Activated T-helper 17 cell treated with anti-CD3 and anti-CD28 coated beads, Interleukin-2, amount 50 U/mL, for 72 hours (primary cell): ENCODE measurements around the gene GALNT17. TPM values are rescaled to one million over a fixed set of nuclear protein-coding genes. Genes with fewer than 3 reads are reported as not detected.
"Not testable (repeated sequence)": the region's sequence is repeated elsewhere in the genome, so short reads cannot be mapped to it uniquely, and the experiment has no call there.

Source experiments
- ATAC-seq: fragments of 150-1000 bp; cut with Tn5 transposase; replicated peaks from 2 replicates; pipeline ENCODE4 v1.10.0; 2021; ENCODE audit warnings: mild to moderate bottlenecking, moderate library complexity
- H3K27ac Mint-ChIP-seq: one replicate; pipeline ENCODE4 v1.8.0; 2022; ENCODE audit warnings: mixed read lengths
- H3K27me3 Mint-ChIP-seq: one replicate; pipeline ENCODE4 v1.8.0; 2022; ENCODE audit warnings: mixed read lengths
- H3K36me3 Mint-ChIP-seq: one replicate; pipeline ENCODE4 v1.8.0; 2022; ENCODE audit warnings: low read depth, mild to moderate bottlenecking, mixed read lengths
- H3K4me1 Mint-ChIP-seq: one replicate; pipeline ENCODE4 v1.8.0; 2022; ENCODE audit warnings: mixed read lengths
- H3K4me3 Mint-ChIP-seq: one replicate; pipeline ENCODE4 v1.8.0; 2022; ENCODE audit warnings: mild to moderate bottlenecking, mixed read lengths
- H3K9me3 Mint-ChIP-seq: one replicate; pipeline ENCODE4 v1.8.0; 2022; ENCODE audit warnings: mixed read lengths
- total RNA-seq, 2 donors: library from RNA; stranded (reverse); gene quantifications; one replicate each; pipeline ENCODE4 v1.2.3, GENCODE V29; 2022

The GALNT17 gene
- total RNA-seq, 2 donors from 2014 or later: not detected

DNA sequence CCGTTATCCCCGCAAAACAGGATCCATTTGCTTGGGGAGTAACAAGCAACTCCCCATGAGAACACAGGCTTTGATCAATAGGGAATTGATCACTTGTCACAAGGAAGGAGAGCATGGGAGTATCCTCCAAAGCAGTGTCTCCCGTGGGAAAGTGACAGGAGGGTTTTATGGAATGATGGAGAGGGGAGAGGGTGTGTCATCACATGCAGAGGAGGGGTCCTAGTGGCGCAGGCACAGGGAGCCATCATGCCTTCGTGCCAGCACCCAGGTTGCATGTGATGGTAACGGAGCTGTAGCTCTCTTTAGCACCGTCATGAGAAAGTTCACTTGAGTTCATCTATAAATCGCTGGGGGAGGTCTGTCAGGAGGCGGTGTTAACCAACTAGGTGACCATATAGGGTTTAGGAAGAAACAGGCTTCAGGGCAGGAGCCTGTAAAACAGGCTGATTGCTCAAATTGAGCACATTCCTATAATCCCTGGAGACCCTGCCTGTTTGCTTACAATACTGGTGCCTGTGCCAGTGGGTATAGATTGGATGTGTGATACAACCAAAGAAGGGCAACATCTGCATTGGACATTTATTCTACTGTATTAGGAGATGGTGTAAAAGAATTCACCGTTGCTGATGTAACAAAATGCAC lies 428.5 kb downstream of the GALNT17 start:
- no peak for ATAC-seq
- Mint-ChIP-seq H3K4me3 (no peak overlapping the region), H3K27me3 (no peaks in the 10 kb centered on the region), H3K4me1 (no peaks in the 10 kb centered on the region), H3K27ac (no peak overlapping the region), H3K36me3 (no peaks in the 10 kb centered on the region), H3K9me3 (peaks cover 3% of the 10 kb centered on the region)

DNA sequence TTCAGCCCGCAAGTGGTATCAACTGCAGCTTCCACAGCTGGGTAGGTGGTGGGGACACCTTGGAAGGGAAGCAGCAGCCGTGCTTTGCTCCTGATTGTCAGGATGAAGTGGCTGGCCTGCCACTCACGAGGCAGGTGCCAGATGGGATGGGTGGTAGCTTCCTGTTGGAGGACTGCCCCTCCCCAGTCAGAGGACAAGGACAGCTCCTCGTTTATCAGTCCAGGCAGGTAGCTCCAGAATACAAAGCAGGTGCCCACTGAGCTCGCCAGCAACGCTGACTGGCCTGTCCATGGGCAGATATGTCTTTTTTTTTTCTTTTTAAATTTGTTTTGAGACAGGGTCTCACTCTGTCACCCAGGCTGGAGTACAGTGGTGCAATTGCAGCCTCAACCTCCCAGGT lies 431.3 kb downstream of the GALNT17 start:
- no peaks in the 10 kb centered on the region for H3K27me3 Mint-ChIP-seq
- no peak for ATAC-seq
- no peaks in the 10 kb centered on the region for H3K4me1 Mint-ChIP-seq
- no peak overlapping the region for H3K27ac Mint-ChIP-seq
- no peak overlapping the region for H3K4me3 Mint-ChIP-seq
- H3K9me3 Mint-ChIP-seq: no peaks in the 10 kb centered on the region
- H3K36me3 Mint-ChIP-seq: no peaks in the 10 kb centered on the region

DNA sequence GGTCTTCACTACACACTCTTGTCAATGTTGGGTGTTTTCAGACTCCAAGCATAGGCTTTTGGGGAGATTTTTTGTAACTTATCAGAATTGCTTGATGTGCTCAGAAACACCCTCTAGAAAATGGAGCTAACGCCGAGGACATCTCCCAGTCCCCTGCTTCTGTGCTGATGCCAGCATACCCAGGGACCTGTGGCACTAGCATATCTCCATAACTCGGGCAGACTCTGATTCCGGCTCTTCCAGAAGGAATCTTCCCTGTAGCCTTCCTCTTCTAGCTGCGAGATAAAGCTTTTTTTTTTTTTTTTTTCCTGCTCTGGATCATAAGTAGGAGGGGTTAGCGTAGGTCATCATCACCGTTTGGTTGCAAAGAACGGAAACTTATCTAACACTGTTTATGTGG lies 434.4 kb downstream of the GALNT17 start:
- H3K36me3 Mint-ChIP-seq: no peaks in the 10 kb centered on the region
- H3K4me1 Mint-ChIP-seq: no peaks in the 10 kb centered on the region
- no peak for ATAC-seq
- H3K4me3 Mint-ChIP-seq: no peak overlapping the region
- peaks cover 5% of the 10 kb centered on the region for H3K9me3 Mint-ChIP-seq
- no peak overlapping the region for H3K27ac Mint-ChIP-seq
- H3K27me3 Mint-ChIP-seq: no peaks in the 10 kb centered on the region

DNA sequence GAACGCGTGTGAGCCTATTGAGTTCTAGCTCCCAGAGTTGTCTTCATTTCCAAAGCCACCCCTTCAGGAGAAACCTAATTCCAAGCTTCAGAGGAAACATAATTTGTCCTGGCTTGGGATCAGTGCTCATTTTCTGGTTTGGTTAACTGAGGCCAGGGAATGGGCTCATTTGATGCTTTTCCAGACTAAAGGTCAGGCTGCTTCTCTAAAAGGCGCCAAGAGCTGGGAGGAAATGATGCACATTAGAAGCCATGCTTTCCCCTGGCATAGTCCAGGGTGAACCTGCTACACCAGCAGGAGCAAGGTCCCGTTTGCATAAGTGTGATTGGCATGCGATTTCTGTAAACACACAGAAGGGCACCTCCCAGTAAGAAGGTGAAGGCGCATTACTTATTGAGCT lies 435.0 kb downstream of the GALNT17 start:
- Mint-ChIP-seq H3K27me3 (no peaks in the 10 kb centered on the region), H3K36me3 (no peaks in the 10 kb centered on the region), H3K4me3 (no peak overlapping the region), H3K4me1 (no peaks in the 10 kb centered on the region), H3K27ac (no peak overlapping the region), H3K9me3 (peaks cover 5% of the 10 kb centered on the region)
- no peak for ATAC-seq

DNA sequence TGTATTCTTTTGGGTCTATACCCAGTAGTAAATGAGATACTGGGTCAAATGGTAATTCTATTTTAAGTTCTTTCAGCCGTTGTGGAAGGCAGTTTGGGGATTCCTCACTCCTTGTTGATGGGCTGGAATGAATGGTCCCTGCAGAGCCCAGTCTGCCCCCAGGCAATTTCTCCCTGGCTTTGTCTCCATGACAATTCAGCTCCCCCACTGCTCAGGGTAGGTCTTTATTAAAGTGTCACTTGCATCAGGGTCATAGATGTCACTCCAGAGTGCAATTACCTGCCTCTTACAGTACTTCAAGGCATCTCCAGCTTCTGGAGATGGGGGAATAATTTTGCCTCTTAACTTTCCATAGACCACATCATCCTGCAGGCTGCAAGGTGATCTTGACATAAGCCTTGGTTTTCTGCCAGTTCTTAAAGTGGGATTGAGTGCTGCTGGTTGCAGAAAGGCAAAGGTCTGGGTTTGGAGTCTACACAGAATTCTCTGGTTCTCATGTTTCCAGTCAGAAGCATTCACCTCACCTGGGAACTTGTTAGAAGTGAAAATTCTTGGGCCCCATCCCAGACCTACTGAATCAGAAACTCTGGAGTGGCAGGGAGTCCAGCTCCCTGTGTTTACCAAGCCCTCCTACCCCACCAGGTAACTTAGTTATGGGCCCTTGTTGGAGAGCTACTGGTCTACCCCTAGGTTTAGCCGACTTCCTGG lies 442.4 kb downstream of the GALNT17 start:
- Mint-ChIP-seq H3K27me3 (no peaks in the 10 kb centered on the region), H3K9me3 (peaks cover 5% of the 10 kb centered on the region), H3K36me3 (no peaks in the 10 kb centered on the region), H3K27ac (no peak overlapping the region), H3K4me3 (no peak overlapping the region), H3K4me1 (no peaks in the 10 kb centered on the region)
- ATAC-seq: no peak

DNA sequence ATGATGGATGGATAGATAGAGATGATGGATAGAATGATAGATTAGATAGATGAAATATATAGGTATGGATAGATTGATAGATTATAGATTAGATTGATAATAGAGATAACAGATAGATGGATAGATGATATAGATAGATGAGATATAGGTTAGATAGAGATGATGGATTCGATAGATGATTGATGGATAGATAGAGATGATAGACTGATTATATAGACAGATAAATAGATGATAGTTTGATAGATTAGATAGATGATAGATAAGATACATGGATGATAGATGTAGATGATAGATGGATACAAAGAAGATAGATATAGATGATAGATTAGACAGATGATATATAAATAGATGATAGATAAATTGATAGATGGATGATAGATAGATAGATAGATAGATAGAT lies 448.1 kb downstream of the GALNT17 start:
- no peak for ATAC-seq
- Mint-ChIP-seq H3K27me3 (no peaks in the 10 kb centered on the region), H3K36me3 (no peaks in the 10 kb centered on the region), H3K4me3 (no peak overlapping the region), H3K27ac (no peak overlapping the region), H3K4me1 (no peaks in the 10 kb centered on the region), H3K9me3 (peaks cover 2% of the 10 kb centered on the region)

DNA sequence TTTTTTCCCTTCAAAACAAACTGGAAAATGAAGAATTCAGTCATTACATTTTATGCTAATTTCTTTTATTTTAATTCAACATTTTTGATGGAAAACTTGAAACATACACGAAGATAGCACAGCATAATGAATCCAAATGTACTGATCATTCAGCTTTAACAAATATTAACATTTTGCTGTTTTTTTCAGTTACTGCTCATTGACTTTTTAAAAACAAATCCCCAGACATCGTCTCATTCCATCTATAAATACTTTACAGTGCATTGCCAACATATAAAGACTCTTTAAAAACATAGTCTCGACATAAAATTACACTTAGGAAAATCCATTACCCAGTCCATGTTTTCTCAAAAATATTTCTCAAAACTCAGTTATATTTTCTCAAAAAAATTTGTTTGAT lies 452.3 kb downstream of the GALNT17 start:
- peaks cover 4% of the 10 kb centered on the region for H3K9me3 Mint-ChIP-seq
- H3K27me3 Mint-ChIP-seq: no peaks in the 10 kb centered on the region
- H3K27ac Mint-ChIP-seq: no peak overlapping the region
- no peaks in the 10 kb centered on the region for H3K36me3 Mint-ChIP-seq
- H3K4me1 Mint-ChIP-seq: no peaks in the 10 kb centered on the region
- no peak for ATAC-seq
- H3K4me3 Mint-ChIP-seq: no peak overlapping the region

DNA sequence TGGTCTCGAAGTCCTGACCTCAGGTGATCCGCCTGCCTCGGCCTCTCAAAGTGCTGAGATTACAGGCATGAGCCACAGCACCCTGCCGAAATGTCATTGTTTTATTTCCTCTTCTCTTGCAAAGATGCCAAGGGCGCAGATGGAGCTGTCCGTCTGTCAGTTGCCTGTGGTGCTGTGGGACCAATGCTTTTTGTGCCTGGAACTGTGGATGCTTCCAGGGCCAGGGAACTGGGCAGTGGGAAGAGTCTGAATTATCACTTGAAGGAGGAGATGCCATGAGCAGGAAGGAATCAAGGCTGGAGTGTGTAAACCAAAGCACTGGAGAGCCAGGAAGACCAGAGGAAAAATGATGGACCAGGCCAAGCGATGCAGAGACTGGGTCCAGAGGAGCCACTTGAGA lies 459.9 kb downstream of the GALNT17 start:
- no peak for ATAC-seq
- Mint-ChIP-seq H3K4me3 (no peak overlapping the region), H3K4me1 (no peaks in the 10 kb centered on the region), H3K27me3 (no peaks in the 10 kb centered on the region), H3K9me3 (peaks cover 4% of the 10 kb centered on the region), H3K27ac (no peak overlapping the region), H3K36me3 (no peaks in the 10 kb centered on the region)

DNA sequence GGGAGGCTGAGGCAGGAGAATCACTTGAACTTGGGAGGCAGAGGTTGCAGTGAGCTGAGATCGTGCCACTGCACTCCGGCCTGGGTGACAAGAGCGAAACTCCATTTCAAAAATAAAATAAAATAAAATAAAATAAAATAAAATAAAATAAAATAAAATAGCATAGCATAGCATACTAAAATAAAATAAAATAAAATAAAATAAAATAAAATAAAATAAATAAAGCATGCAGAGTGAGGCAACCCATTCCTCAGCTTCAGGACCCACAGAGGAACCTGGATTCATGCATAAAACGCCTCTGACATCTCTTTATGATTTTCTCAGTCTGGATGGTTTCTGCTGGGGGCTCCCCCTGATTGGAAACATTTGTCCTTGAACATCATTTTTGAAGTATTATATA lies 460.4 kb downstream of the GALNT17 start:
- not testable (repeated sequence) for H3K9me3 Mint-ChIP-seq, ATAC-seq, H3K27me3 Mint-ChIP-seq, H3K4me1 Mint-ChIP-seq, H3K27ac Mint-ChIP-seq, H3K4me3 Mint-ChIP-seq, H3K36me3 Mint-ChIP-seq

DNA sequence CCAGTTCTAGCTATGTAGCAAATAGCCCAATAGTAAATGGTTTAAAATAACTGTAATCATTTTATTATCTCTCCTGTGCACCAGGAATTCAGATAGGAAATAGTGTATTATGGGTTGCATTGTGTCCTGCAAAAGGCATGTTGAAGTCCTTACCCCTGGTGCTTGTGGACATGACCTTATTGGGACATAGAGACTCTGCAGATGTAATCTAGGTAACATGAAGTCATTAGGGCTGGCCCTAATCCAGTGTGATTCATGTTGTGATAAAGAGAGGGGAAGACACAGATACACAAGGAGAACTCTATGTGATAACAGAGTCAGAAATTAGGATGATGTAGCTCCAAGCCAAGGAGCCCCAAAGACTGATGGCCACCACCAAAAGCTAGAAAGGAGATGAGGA lies 462.8 kb downstream of the GALNT17 start:
- Mint-ChIP-seq H3K27me3 (no peaks in the 10 kb centered on the region), H3K9me3 (peaks cover 8% of the 10 kb centered on the region), H3K4me3 (no peak overlapping the region), H3K36me3 (no peaks in the 10 kb centered on the region), H3K27ac (no peak overlapping the region), H3K4me1 (no peaks in the 10 kb centered on the region)
- ATAC-seq: no peak

DNA sequence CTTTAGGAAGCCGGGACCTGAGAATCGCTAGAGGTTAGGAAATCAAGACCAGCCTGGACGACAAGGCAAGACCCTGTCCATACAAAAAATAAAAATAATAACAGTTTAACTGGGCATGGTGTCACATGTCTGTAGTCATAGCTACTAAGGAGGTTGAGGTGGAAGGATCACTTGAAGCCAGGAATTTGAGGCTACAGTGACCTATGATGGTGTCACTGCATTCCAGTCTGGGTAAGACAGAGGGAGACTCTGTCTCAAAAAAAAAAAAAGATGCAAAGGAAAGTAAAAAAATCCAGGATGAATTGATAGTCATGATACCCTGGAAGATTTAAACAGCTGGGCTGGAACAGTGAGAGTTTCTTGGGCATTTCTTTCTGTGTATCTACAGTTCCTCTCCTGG lies 463.2 kb downstream of the GALNT17 start:
- no peak for ATAC-seq
- H3K27me3 Mint-ChIP-seq: no peaks in the 10 kb centered on the region
- peaks cover 11% of the 10 kb centered on the region for H3K9me3 Mint-ChIP-seq
- no peak overlapping the region for H3K27ac Mint-ChIP-seq
- no peaks in the 10 kb centered on the region for H3K4me1 Mint-ChIP-seq
- no peaks in the 10 kb centered on the region for H3K36me3 Mint-ChIP-seq
- no peak overlapping the region for H3K4me3 Mint-ChIP-seq

DNA sequence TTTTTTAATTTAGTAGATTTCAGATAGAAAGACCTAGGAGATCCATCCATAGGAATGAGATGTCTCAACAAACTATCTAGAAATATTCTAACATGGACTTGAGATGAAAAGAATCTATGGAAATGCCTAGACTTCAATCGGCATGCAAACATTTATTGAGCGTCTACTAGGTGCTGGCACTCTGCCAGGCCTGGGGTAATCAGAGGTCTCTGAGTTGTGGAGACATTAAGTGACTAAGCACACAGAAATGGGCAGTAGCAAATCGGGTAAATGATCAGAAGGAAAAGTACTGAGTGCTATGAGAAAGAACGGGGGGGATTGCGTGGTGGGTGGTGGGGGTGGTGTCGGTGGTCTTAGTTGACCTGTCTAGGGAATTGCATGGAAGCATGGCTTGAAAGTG lies 466.6 kb downstream of the GALNT17 start:
- no peaks in the 10 kb centered on the region for H3K27me3 Mint-ChIP-seq

DNA sequence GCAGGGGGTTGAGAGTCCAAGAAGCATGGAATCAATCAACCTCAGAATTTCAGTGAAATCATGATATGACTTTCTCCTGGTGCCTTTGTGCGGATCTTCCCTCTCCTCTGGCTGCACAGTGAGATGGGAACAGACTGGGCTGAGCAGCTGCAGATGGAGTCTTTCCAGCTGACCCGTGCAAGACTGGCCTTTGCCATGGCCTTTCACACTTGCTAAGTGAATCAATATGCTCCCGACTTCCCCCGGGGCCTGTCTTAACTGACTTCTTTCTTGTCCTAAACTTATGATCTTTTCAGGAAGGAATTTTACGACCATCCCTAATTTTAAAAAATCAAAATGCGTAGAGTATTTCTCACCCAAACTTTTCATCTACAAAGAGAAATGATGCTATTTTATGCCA lies 469.9 kb downstream of the GALNT17 start:
- Mint-ChIP-seq H3K4me1 (no peaks in the 10 kb centered on the region), H3K9me3 (peaks cover 20% of the 10 kb centered on the region), H3K36me3 (no peaks in the 10 kb centered on the region), H3K27me3 (no peaks in the 10 kb centered on the region), H3K4me3 (no peak overlapping the region), H3K27ac (no peak overlapping the region)
- no peak for ATAC-seq

More for the DNA sequence above, 466.6 kb downstream of the GALNT17 start:
- Mint-ChIP-seq H3K4me3 (no peak overlapping the region), H3K27ac (no peak overlapping the region), H3K4me1 (no peaks in the 10 kb centered on the region), H3K36me3 (no peaks in the 10 kb centered on the region), H3K9me3 (peaks cover 19% of the 10 kb centered on the region)
- no peak for ATAC-seq

DNA sequence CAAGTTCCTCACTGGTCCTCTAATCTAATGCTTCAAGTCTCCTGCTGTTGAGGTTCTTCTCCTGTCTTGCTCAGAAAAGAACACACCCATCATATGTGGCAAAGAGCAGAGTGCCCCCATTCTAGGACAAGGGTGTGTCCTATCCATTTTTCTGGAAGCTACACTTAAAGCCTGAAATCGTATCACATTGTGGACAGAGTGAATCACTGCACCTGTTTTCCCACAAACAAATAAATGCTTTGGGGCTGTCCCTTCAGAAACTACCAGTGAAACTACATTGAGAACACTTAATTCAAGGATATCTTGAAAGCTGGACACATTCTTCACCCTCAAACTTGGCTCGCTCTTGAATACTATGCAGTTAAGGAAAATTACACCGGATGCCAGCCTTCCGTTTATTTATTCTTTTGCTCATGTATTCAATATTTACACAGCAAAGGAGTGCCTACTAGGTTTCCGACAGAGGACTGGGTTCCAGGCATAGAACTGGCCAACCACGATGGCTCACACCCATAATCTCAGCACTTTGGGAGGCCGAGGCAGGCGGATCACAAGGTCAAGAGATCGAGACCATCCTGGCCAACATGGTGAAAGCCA lies 473.0 kb downstream of the GALNT17 start:
- Mint-ChIP-seq H3K27me3 (no peaks in the 10 kb centered on the region), H3K4me1 (no peaks in the 10 kb centered on the region), H3K4me3 (no peak overlapping the region), H3K27ac (no peak overlapping the region), H3K36me3 (no peaks in the 10 kb centered on the region), H3K9me3 (peaks cover 20% of the 10 kb centered on the region)
- ATAC-seq: no peak

DNA sequence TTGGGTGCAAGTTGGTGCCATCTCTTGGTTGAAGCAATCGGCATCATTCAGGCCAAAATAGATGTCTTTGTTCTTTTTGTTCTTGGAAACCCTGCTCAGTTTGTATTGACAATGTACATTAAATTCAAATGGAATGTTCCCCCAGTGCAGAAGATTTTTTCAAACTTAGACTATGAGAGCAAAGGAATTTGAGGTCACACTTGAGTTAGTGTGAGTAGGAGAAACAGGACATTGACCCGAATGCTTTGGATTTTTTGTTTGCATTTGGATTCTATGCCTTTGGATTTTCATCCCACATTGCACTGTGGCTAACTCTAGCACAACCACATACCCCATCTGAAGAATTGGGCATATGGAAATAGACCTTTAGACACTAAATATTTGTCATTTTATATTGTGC lies 480.0 kb downstream of the GALNT17 start:
- ATAC-seq: no peak
- Mint-ChIP-seq H3K27ac (no peak overlapping the region), H3K4me1 (peaks cover 5% of the 10 kb centered on the region), H3K36me3 (no peaks in the 10 kb centered on the region), H3K4me3 (no peak overlapping the region), H3K9me3 (peaks cover 15% of the 10 kb centered on the region), H3K27me3 (no peaks in the 10 kb centered on the region)
